Frontal cortex (tissue), 4 donors: ENCODE results near the gene FMOD. TPM values are rescaled to one million over a fixed set of nuclear protein-coding genes. Genes with fewer than 3 reads are reported as not detected.
"Not testable (repeated sequence)": the region's sequence is repeated elsewhere in the genome, so short reads cannot be mapped to it uniquely, and the experiment has no call there.

Experiments
- DNase-seq, 2 donors: peaks; one replicate each; pipeline ENCODE4 v3.0.0; 2012; ENCODE audit warnings: low spot score in 2 of 2
- FAIRE-seq: peaks from 2 replicates; lab custom pipeline; 2012; peaks lifted over from hg19 to GRCh38; lab: Jason Lieb, UNC
- total RNA-seq: library from RNA; depleted of rRNA; stranded (reverse); fragments of >200 nt; gene quantifications from one replicate; pipeline ENCODE4 v1.2.3, GENCODE V29; 2014
- donor health status: control.
- donor health status: control.
- donor health status: control.

FMOD gene
- total RNA-seq, 1 donor from 2014 or later = 1.6 TPM

- peak; percentile 65 to 66 for DNase-seq
- FAIRE-seq = no peak
Observed at GRCh38 chr1:203327684-203328457, 23.1 kb downstream of the FMOD start.

- DNase-seq = peak; percentile 83 to 96
- no peak for FAIRE-seq
Observed at GRCh38 chr1:203326830-203327683, 23.9 kb downstream of the FMOD start.

- DNase-seq = no peak
- no peak for FAIRE-seq
Observed at GRCh38 chr1:203325418-203326091, 25.4 kb downstream of the FMOD start.

GRCh38 chr1:203325026-203325417 is 25.9 kb downstream of the FMOD start:
- DNase-seq = peak in 1 of 2 donors; percentile 40

GRCh38 chr1:203324105-203325025 is 26.6 kb downstream of the FMOD start:
- DNase-seq = no peak

More at GRCh38 chr1:203325026-203325417, 25.9 kb downstream of the FMOD start:
- FAIRE-seq = no peak

GRCh38 chr1:203323587-203323986 is 27.3 kb downstream of the FMOD start:
- DNase-seq (no peak), FAIRE-seq (no peak)

More at GRCh38 chr1:203324105-203325025, 26.6 kb downstream of the FMOD start:
- no peak for FAIRE-seq

GRCh38 chr1:203322500-203323179 is 28.3 kb downstream of the FMOD start:
- DNase-seq = no peak
- no peak for FAIRE-seq

GRCh38 chr1:203321273-203322052 is 29.5 kb downstream of the FMOD start:
- FAIRE-seq = no peak
- DNase-seq = no peak

- DNase-seq = no peak
- no peak for FAIRE-seq
Observed at GRCh38 chr1:203320591-203321272, 30.2 kb downstream of the FMOD start.

GRCh38 chr1:203318229-203318517 is 32.7 kb downstream of the FMOD start:
- DNase-seq (no peak), FAIRE-seq (no peak)

- no peak for FAIRE-seq
- no peak for DNase-seq
Observed at GRCh38 chr1:203317429-203318228, 33.3 kb downstream of the FMOD start.

GRCh38 chr1:203316626-203317093 is 34.3 kb downstream of the FMOD start:
- DNase-seq = no peak
- no peak for FAIRE-seq

GRCh38 chr1:203314025-203314759 is 36.7 kb downstream of the FMOD start:
- not testable (repeated sequence) for DNase-seq, FAIRE-seq

GRCh38 chr1:203311368-203312301 is 39.3 kb downstream of the FMOD start:
- DNase-seq (no peak), FAIRE-seq (no peak)

- DNase-seq (no peak), FAIRE-seq (no peak)
Observed at GRCh38 chr1:203308923-203309331, 42.0 kb downstream of the FMOD start.
